PC-3 (cell line): ENCODE data around the gene KRT35. TPM values are rescaled to one million over a fixed set of nuclear protein-coding genes. Genes with fewer than 3 reads are reported as not detected.
"Not testable (repeated sequence)": the region's sequence is repeated elsewhere in the genome, so short reads cannot be mapped to it uniquely, and the experiment has no call there.

ENCODE experiments used
- ATAC-seq: fragments of 200-7000 bp; cut with Tn5 transposase; 2 replicates; pipeline ENCODE4 v1.9.1; 2020; ENCODE audit warnings: mild to moderate bottlenecking, moderate library complexity
- BruUV-seq: library from RNA; stranded (reverse); fragments of 400-500 nt; replicated peaks from 2 replicates; lab custom pipeline; 2021; lab: Mats Ljungman, UMichigan
- CTCF ChIA-PET: fragments of 300-600 bp; sonication (Branson Sonifier 250); formaldehyde crosslinking; loops from one replicate; lab custom pipeline; 2022; ENCODE audit warnings: antibody characterized with exemption; lab: Charles Lee
- POLR2A ChIA-PET: fragments of 300-600 bp; sonication (Branson Sonifier 250); formaldehyde crosslinking; loops from one replicate; lab custom pipeline; 2022; ENCODE audit warnings: antibody characterized with exemption; ENCODE audit not compliant: unreplicated experiment; lab: Charles Lee
- DNase-seq: peaks from one replicate; pipeline ENCODE4 v3.0.0-alpha.2; 2015
- H2AFZ ChIP-seq: fragments of 300-600 bp; sonication (generic); 2 replicates; pipeline ENCODE4 v1.6.0; 2016; ENCODE audit warnings: antibody characterized with exemption, low read length
- H3F3A ChIP-seq: fragments of 300-600 bp; sonication (generic); one replicate; pipeline ENCODE4 v1.6.0; 2017; ENCODE audit warnings: antibody characterized with exemption, low read length, control low read depth, mild to moderate bottlenecking; ENCODE audit not compliant: unreplicated experiment
- H3K27ac ChIP-seq: fragments of 300-600 bp; sonication (generic); 2 replicates; pipeline ENCODE4 v1.5.1; 2016; ENCODE audit warnings: mild to moderate bottlenecking, low read length
- H3K27me3 ChIP-seq: fragments of 300-600 bp; sonication (generic); 2 replicates; pipeline ENCODE4 v1.6.1; 2016; ENCODE audit warnings: low read length, mixed read lengths
- H3K36me3 ChIP-seq: fragments of 300-600 bp; sonication (generic); 2 replicates; pipeline ENCODE4 v1.6.1; 2016; ENCODE audit warnings: low read depth, mixed run types, low read length, mixed read lengths
- H3K4me1 ChIP-seq: fragments of 300-600 bp; sonication (generic); 2 replicates; pipeline ENCODE4 v1.5.1; 2016; ENCODE audit warnings: low read length; ENCODE audit not compliant: insufficient read depth
- H3K4me2 ChIP-seq: fragments of 300-600 bp; sonication (generic); 2 replicates; pipeline ENCODE4 v1.6.0; 2016; ENCODE audit warnings: low read length
- H3K4me3 ChIP-seq: fragments of 300-600 bp; sonication (generic); 2 replicates; pipeline ENCODE4 v1.5.1; 2016; ENCODE audit warnings: mild to moderate bottlenecking, low read length, mixed read lengths
- H3K79me2 ChIP-seq: fragments of 300-600 bp; sonication (generic); 2 replicates; pipeline ENCODE4 v1.6.1; 2017; ENCODE audit warnings: low read length, mixed read lengths
- H3K9ac ChIP-seq: fragments of 300-600 bp; sonication (generic); 2 replicates; pipeline ENCODE4 v1.6.0; 2016; ENCODE audit warnings: mild to moderate bottlenecking, low read length
- H3K9me2 ChIP-seq: fragments of 300-600 bp; sonication (generic); replicated peaks from 2 replicates; pipeline ENCODE4 v1.6.1; 2016; ENCODE audit warnings: mixed run types, low read length, mixed read lengths
- H3K9me3 ChIP-seq: fragments of 300-600 bp; sonication (generic); 2 replicates; pipeline ENCODE4 v1.6.1; 2016; ENCODE audit warnings: low read length, mixed read lengths
- H4K20me1 ChIP-seq: fragments of 300-600 bp; sonication (generic); 2 replicates; pipeline ENCODE4 v1.6.1; 2016; ENCODE audit warnings: low read length, mixed read lengths
- EZH2 ChIP-seq: fragments of 300-600 bp; sonication (generic); IDR thresholded peaks from one replicate; pipeline ENCODE4 v1.6.1; 2017; ENCODE audit warnings: antibody characterized with exemption, mild to moderate bottlenecking, low read length; ENCODE audit not compliant: unreplicated experiment
- EZH2phosphoT487 ChIP-seq: fragments of 300-600 bp; sonication (generic); IDR thresholded peaks from 2 replicates; pipeline ENCODE4 v1.6.1; 2018; ENCODE audit warnings: mild to moderate bottlenecking, antibody characterized with exemption, low read length, borderline replicate concordance
- intact Hi-C: fragments of 100-400 bp; cut with micrococcal nuclease; formaldehyde crosslinking; loops from 2 replicates; pipeline ENCODE4 v1.9.0; 2023
- total RNA-seq: library from RNA; depleted of rRNA; stranded (reverse); fragments of >200 nt; gene quantifications from 2 replicates; pipeline ENCODE4 v1.2.3, GENCODE V29; 2014
- TF ChIP-seq, protein P1 (sequence below): fragments of 300-600 bp; sonication (generic); conservative IDR thresholded peaks from 2 replicates; pipeline ENCODE4 v1.5.1; 2017; ENCODE audit warnings: antibody characterized with exemption, low read depth, mild to moderate bottlenecking, low read length

The KRT35 gene
- total RNA-seq, 1 experiment from 2014 or later, result not detected

DNA sequence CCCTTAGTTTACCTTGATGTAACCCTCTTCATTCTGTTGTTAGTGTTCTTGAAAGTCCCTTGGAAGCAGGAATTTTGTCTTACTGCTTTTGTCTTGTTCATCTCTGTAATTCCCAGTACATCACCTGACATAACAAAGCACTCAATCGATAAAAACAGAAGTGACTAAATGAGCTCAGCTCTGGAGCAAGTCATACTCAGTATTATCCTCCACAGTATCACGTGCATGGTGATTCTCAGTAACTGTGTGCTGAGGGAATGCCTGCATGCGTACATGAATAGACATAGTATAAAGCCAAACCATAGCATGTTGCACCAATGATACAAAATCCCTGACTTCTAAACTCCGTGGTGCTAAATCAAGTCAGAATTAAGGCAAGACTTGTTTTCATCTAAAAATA is 47.4 kb downstream of the KRT35 start:
- no peaks in the 10 kb centered on the region for H3K79me2 ChIP-seq
- H4K20me1 ChIP-seq, result no peaks in the 10 kb centered on the region
- TF ChIP-seq, protein P1, sequence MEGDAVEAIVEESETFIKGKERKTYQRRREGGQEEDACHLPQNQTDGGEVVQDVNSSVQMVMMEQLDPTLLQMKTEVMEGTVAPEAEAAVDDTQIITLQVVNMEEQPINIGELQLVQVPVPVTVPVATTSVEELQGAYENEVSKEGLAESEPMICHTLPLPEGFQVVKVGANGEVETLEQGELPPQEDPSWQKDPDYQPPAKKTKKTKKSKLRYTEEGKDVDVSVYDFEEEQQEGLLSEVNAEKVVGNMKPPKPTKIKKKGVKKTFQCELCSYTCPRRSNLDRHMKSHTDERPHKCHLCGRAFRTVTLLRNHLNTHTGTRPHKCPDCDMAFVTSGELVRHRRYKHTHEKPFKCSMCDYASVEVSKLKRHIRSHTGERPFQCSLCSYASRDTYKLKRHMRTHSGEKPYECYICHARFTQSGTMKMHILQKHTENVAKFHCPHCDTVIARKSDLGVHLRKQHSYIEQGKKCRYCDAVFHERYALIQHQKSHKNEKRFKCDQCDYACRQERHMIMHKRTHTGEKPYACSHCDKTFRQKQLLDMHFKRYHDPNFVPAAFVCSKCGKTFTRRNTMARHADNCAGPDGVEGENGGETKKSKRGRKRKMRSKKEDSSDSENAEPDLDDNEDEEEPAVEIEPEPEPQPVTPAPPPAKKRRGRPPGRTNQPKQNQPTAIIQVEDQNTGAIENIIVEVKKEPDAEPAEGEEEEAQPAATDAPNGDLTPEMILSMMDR, result no peak
- TF ChIP-seq EZH2, result no peak
- no peak for TF ChIP-seq EZH2phosphoT487
- no peak overlapping the region for H3K4me3 ChIP-seq
- H3K9me3 ChIP-seq, result no peaks in the 10 kb centered on the region
- H3K9ac ChIP-seq, result no peak overlapping the region
- intact Hi-C loops, result no loop called here
- ATAC-seq (no peak), DNase-seq (no peak)
- no TSS peak for BruUV-seq
- no peak overlapping the region for H3K27ac ChIP-seq
- H3K9me2 ChIP-seq, result no peaks in the 10 kb centered on the region
- ChIA-PET POLR2A (no interaction called here), CTCF (no interaction called here)
- H3K4me2 ChIP-seq, result no peak overlapping the region
- 0 out of 2 replicates have a peak, but pooled peaks cover 2% of the 10 kb centered on the region for H3K4me1 ChIP-seq
- no peaks in the 10 kb centered on the region for H3K36me3 ChIP-seq
- no peak overlapping the region for H2AFZ ChIP-seq
- H3K27me3 ChIP-seq, result no peaks in the 10 kb centered on the region
- H3F3A ChIP-seq, result no peaks in the 10 kb centered on the region

DNA sequence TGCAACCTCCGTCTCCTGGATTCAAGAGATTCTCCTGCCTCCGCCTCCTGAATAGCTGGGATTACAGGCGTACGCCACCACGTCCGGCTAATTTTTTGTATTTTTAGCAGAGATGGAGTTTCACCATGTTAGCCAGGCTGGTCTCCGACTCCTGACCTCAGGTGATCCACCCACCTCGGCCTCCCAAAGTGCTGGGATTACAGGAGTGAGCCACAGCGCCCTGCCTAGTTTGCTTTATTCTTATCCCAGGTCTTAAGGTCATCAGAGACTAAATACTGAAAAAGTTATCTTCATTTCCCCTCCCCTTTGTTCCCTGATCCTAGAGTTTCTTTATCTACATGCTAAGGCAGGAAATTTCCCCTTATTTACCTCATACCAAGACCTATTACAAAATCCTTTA is 50.6 kb downstream of the KRT35 start:
- H3K36me3 ChIP-seq, H3K27ac ChIP-seq, H3K79me2 ChIP-seq, BruUV-seq, H3K9me2 ChIP-seq, DNase-seq, POLR2A ChIA-PET, intact Hi-C loops, H2AFZ ChIP-seq, H4K20me1 ChIP-seq, H3K4me2 ChIP-seq, H3K9ac ChIP-seq, ATAC-seq, H3K27me3 ChIP-seq, H3F3A ChIP-seq, H3K4me1 ChIP-seq, H3K9me3 ChIP-seq, H3K4me3 ChIP-seq: not testable (repeated sequence)
- CTCF ChIA-PET, result interaction anchor here (0.7 kb wide), 1 partner anchor 114 kb away, joined by 8 read pairs; no protein-coding TSS in a partner anchor

DNA sequence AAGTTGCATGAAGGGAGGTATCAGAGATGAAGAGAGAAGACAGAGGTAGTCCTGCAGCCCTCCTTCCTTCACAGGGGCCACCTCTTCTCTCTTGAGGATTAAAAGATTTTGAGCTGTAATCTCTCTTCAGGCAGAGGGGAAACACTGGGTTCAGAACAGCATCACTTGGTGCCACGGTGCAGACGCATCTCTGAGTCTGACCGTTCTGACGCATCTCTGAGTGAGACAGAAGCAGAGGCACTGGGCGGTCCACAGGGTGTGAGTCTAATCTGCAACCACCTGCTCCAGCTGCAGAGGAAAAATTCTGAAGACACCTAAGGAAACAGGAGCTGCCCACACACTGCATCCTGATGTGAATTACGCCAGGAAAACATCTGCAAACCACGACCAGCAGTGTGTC is 51.3 kb downstream of the KRT35 start:
- H3K4me1 ChIP-seq, result 0 out of 2 replicates have a peak, but pooled peaks cover 4% of the 10 kb centered on the region
- CTCF ChIA-PET, result no interaction called here

More for the DNA sequence above, 51.3 kb downstream of the KRT35 start:
- Histone ChIP-seq H3K4me3 (no peak overlapping the region), H3K9me3 (no peaks in the 10 kb centered on the region), H3K79me2 (no peaks in the 10 kb centered on the region), H4K20me1 (no peaks in the 10 kb centered on the region), H3K27me3 (no peaks in the 10 kb centered on the region), H3K9me2 (no peaks in the 10 kb centered on the region), H3K4me2 (no peak overlapping the region), H3F3A (no peaks in the 10 kb centered on the region), H3K36me3 (no peaks in the 10 kb centered on the region), H3K27ac (no peak overlapping the region), H2AFZ (no peak overlapping the region), H3K9ac (no peak overlapping the region)
- no TSS peak for BruUV-seq
- no peak for ATAC-seq
- intact Hi-C loops, result no loop called here
- no peak for DNase-seq
- POLR2A ChIA-PET, result no interaction called here
- TF ChIP-seq EZH2phosphoT487, result no peak
- no peak for TF ChIP-seq EZH2
- TF ChIP-seq, protein P1, result no peak
